Measurements from ENCODE around the gene ZNF692.

The ZNF692 gene

GRCh38 chr1:248822148-248823032 lies 36.5 kb downstream of the ZNF692 start:
- TF ChIP-seq REST (IDR thresholded peaks at IDR 0.05; ENCODE audit: low read depth) (no peak), CREB1 (IDR thresholded peaks at IDR 0.05; ENCODE audit: low read depth) (no peak), RAD21 (IDR thresholded peaks at IDR 0.05; ENCODE audit: low read depth) (no peak), FOXM1 (IDR thresholded peaks at IDR 0.05; ENCODE audit: borderline replicate concordance, low read depth) (no peak)

- TF ChIP-seq RAD21 (IDR thresholded peaks at IDR 0.05; ENCODE audit: low read depth) = no peak
- no peak for TF ChIP-seq MAX (IDR thresholded peaks at IDR 0.05)
- no peak for TF ChIP-seq CREB1 (IDR thresholded peaks at IDR 0.05; ENCODE audit: low read depth)
- TF ChIP-seq FOXM1 (IDR thresholded peaks at IDR 0.05; ENCODE audit: borderline replicate concordance, low read depth) = no peak
- TF ChIP-seq TEAD4 (IDR thresholded peaks at IDR 0.05) = no peak
- no peak for TF ChIP-seq YY1 (IDR thresholded peaks at IDR 0.05; ENCODE audit: low read depth)
- TF ChIP-seq CEBPB (IDR thresholded peaks at IDR 0.05) = no peak
- TF ChIP-seq ZBTB7A (IDR thresholded peaks at IDR 0.05; ENCODE audit: low read depth) = no peak
- no peak for TF ChIP-seq EGR1 (IDR thresholded peaks at IDR 0.05)
- no peak for TF ChIP-seq USF1 (IDR thresholded peaks at IDR 0.05)
- TF ChIP-seq NFIC (IDR thresholded peaks at IDR 0.05) = no peak
- no peak for TF ChIP-seq EP300 (IDR thresholded peaks at IDR 0.05; ENCODE audit: borderline replicate concordance)
- TF ChIP-seq TAF1 (IDR thresholded peaks at IDR 0.05; ENCODE audit: low read depth) = no peak
- TF ChIP-seq REST (IDR thresholded peaks at IDR 0.05; ENCODE audit: low read depth) = no peak
- TF ChIP-seq TCF12 (IDR thresholded peaks at IDR 0.05; ENCODE audit: low read depth) = no peak
These were observed 37.2 kb downstream of the ZNF692 start for GRCh38 chr1:248821641-248822040.

GRCh38 chr1:248821101-248821500 lies 37.8 kb downstream of the ZNF692 start:
- no peak for TF ChIP-seq RAD21 (IDR thresholded peaks at IDR 0.05; ENCODE audit: low read depth)
- peak; percentile 49; the same call in 1 of the 2 replicates for TF ChIP-seq TEAD4 (IDR thresholded peaks at IDR 0.05)

GRCh38 chr1:248820041-248820585 lies 38.8 kb downstream of the ZNF692 start:
- no peak for TF ChIP-seq RAD21 (IDR thresholded peaks at IDR 0.05; ENCODE audit: low read depth)
- TF ChIP-seq TEAD4 (IDR thresholded peaks at IDR 0.05) = no peak

GRCh38 chr1:248818505-248819374 lies 40.1 kb downstream of the ZNF692 start:
- TF ChIP-seq FOXM1 (IDR thresholded peaks at IDR 0.05; ENCODE audit: borderline replicate concordance, low read depth) = no peak
- TF ChIP-seq NFIC (IDR thresholded peaks at IDR 0.05) = no peak
- no peak for TF ChIP-seq TAF1 (IDR thresholded peaks at IDR 0.05; ENCODE audit: low read depth)
- TF ChIP-seq EP300 (IDR thresholded peaks at IDR 0.05; ENCODE audit: borderline replicate concordance) = no peak
- TF ChIP-seq TCF12 (IDR thresholded peaks at IDR 0.05; ENCODE audit: low read depth) = no peak
- no peak for TF ChIP-seq TEAD4 (IDR thresholded peaks at IDR 0.05)
- no peak for TF ChIP-seq MAX (IDR thresholded peaks at IDR 0.05)
- TF ChIP-seq EGR1 (IDR thresholded peaks at IDR 0.05) = no peak
- no peak for TF ChIP-seq USF1 (IDR thresholded peaks at IDR 0.05)

GRCh38 chr1:248817065-248817464 lies 41.8 kb downstream of the ZNF692 start:
- no peak for TF ChIP-seq TEAD4 (IDR thresholded peaks at IDR 0.05)
- TF ChIP-seq NFIC (IDR thresholded peaks at IDR 0.05) = no peak

All from Ishikawa (cell line).